ENCODE results near the gene TRIM74. TPM values are rescaled to one million over a fixed set of nuclear protein-coding genes. Genes with fewer than 3 reads are reported as not detected.
A peak's percentile ranks its signal among the peaks of the same experiment; 100 is the strongest.

TRIM74 gene
- total RNA-seq, 2 donors from 2014 or later, result not detected

GRCh38 chr7:72925546-72926120, 43.6 kb downstream of the TRIM74 start:
- H3K4me3 ChIP-seq, result peak overlapping the region; percentile 91
- H3K27me3 ChIP-seq (replicated peaks; ENCODE audit: insufficient read depth), result no peaks in the 10 kb centered on the region
- H3K36me3 ChIP-seq, result peaks cover 20% of the 10 kb centered on the region
- H3K4me1 ChIP-seq (ENCODE audit: control insufficient read depth in 1 of 2, low read depth in 2 of 2), result peaks cover 15 to 16% of the 10 kb centered on the region in 2 donors
- peak overlapping the region; percentile 84 to 90 for H3K27ac ChIP-seq
- ATAC-seq (ENCODE audit: insufficient number of reproducible peaks, low FRiP score, low read depth) (peak; percentile 6), DNase-seq (ENCODE audit: low spot score) (no peak)
- TF ChIP-seq, protein P1, sequence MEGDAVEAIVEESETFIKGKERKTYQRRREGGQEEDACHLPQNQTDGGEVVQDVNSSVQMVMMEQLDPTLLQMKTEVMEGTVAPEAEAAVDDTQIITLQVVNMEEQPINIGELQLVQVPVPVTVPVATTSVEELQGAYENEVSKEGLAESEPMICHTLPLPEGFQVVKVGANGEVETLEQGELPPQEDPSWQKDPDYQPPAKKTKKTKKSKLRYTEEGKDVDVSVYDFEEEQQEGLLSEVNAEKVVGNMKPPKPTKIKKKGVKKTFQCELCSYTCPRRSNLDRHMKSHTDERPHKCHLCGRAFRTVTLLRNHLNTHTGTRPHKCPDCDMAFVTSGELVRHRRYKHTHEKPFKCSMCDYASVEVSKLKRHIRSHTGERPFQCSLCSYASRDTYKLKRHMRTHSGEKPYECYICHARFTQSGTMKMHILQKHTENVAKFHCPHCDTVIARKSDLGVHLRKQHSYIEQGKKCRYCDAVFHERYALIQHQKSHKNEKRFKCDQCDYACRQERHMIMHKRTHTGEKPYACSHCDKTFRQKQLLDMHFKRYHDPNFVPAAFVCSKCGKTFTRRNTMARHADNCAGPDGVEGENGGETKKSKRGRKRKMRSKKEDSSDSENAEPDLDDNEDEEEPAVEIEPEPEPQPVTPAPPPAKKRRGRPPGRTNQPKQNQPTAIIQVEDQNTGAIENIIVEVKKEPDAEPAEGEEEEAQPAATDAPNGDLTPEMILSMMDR (IDR thresholded peaks at IDR 0.05), result no peak
- no peaks in the 10 kb centered on the region for H3K9me3 ChIP-seq

DNA sequence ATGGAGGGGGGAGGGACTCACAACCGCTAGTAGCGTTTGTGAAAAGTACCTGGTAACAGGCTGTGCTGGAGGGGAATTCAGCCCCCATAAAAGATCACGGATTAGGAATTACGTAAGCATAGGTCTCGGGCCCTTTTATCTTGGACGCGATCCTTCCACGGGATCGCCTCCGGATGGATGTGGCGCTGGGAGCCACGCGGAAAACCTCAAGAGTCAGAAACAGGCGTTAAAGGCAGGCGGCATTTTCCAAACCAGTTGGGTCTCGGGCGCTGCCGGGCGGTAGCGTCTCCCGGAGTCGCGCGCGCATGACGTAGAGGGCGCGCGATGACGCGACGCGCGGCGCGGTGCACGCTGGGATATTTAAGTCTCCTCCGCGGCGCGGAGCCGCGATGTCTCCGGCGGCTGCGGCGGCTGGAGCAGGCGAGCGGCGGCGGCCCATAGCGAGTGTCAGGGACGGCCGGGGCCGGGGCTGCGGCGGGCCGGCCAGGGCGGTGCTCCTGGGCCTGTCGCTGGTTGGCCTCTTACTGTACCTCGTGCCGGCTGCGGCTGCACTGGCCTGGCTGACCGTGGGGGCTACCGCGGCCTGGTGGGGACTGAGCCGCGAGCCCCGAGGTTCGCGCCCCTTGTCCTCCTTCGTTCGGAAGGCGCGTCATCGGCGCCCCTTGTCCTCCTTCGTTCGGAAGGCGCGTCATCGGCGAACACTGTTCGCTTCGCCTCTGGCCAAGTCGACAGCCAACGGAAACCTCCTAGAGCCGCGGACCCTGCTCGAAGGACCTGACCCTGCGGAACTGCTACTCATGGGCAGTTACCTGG, 44.3 kb downstream of the TRIM74 start, which contains the start of gene POM121:
Gene POM121 (plus strand): TSS at position 363 of the 813 bp plus-strand sequence. CDS start 27 bp downstream, at position 390.
- no peaks in the 10 kb centered on the region for H3K27me3 ChIP-seq (replicated peaks; ENCODE audit: insufficient read depth)
- TF ChIP-seq, protein P1 (IDR thresholded peaks at IDR 0.05), result no peak
- H3K36me3 ChIP-seq, result peaks cover 14% of the 10 kb centered on the region
- no peaks in the 10 kb centered on the region for H3K9me3 ChIP-seq
- DNase-seq (ENCODE audit: low spot score) (peak; percentile 29), ATAC-seq (ENCODE audit: insufficient number of reproducible peaks, low FRiP score, low read depth) (peak; percentile 75)
- H3K4me3 ChIP-seq, result peak within 1 kb of the TSS; percentile 91
- H3K4me1 ChIP-seq (ENCODE audit: control insufficient read depth in 1 of 2, low read depth in 2 of 2), result peaks cover 15 to 16% of the 10 kb centered on the region in 2 donors
- H3K27ac ChIP-seq, result peak within 1 kb of the TSS; percentile 84 to 90

DNA sequence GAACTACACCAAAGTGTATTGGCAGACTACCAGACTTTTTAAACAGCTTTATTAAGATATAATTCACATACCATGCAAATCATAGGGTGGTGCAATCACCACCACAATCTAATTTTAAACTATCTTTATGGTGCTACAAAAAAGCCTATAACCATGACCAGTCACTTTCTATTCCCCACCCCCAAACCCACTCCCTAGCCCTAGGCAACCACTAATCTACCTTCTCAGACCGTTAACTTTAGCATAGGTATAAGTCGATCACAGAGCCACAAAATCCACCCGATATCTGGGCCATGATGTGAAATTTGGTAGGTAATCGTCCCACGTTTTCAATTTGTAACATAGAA, 44.9 kb downstream of the TRIM74 start:
- H3K4me1 ChIP-seq (ENCODE audit: control insufficient read depth in 1 of 2, low read depth in 2 of 2), result peaks cover 15 to 16% of the 10 kb centered on the region in 2 donors
- TF ChIP-seq, protein P1 (IDR thresholded peaks at IDR 0.05), result no peak
- peaks cover 8% of the 10 kb centered on the region for H3K36me3 ChIP-seq
- ATAC-seq (ENCODE audit: insufficient number of reproducible peaks, low FRiP score, low read depth) (no peak), DNase-seq (ENCODE audit: low spot score) (no peak)
- H3K9me3 ChIP-seq, result no peaks in the 10 kb centered on the region
- peak overlapping the region; percentile 84 to 90 for H3K27ac ChIP-seq
- H3K27me3 ChIP-seq (replicated peaks; ENCODE audit: insufficient read depth), result no peaks in the 10 kb centered on the region
- peak overlapping the region; percentile 91 for H3K4me3 ChIP-seq

GRCh38 chr7:72919256-72919775, 50.0 kb downstream of the TRIM74 start:
- H3K4me1 ChIP-seq (ENCODE audit: control insufficient read depth in 1 of 2, low read depth in 2 of 2), result peaks cover 6 to 7% of the 10 kb centered on the region in 2 donors
- no peak for DNase-seq (ENCODE audit: low spot score)
- H3K27ac ChIP-seq, result no peak overlapping the region
- H3K27me3 ChIP-seq (replicated peaks; ENCODE audit: insufficient read depth), result no peaks in the 10 kb centered on the region
- no peak for ATAC-seq (ENCODE audit: insufficient number of reproducible peaks, low FRiP score, low read depth)
- H3K4me3 ChIP-seq, result no peak overlapping the region
- no peaks in the 10 kb centered on the region for H3K9me3 ChIP-seq
- no peaks in the 10 kb centered on the region for H3K36me3 ChIP-seq
- TF ChIP-seq, protein P1 (IDR thresholded peaks at IDR 0.05), result no peak
